NCI-H345 treated with DMSO at 0.1 percent for 48 hours (cell line): ENCODE measurements around the gene MEIG1.
"Not testable (repeated sequence)": the region's sequence is repeated elsewhere in the genome, so short reads cannot be mapped to it uniquely, and the experiment has no call there.

ENCODE experiments used
- DNase-seq: peaks from one replicate; lab custom pipeline; 2025; ENCODE audit not compliant: unreplicated experiment; lab: John Stamatoyannopoulos, UW

Gene MEIG1, protein sequence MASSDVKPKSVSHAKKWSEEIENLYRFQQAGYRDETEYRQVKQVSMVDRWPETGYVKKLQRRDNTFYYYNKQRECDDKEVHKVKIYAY

DNA sequence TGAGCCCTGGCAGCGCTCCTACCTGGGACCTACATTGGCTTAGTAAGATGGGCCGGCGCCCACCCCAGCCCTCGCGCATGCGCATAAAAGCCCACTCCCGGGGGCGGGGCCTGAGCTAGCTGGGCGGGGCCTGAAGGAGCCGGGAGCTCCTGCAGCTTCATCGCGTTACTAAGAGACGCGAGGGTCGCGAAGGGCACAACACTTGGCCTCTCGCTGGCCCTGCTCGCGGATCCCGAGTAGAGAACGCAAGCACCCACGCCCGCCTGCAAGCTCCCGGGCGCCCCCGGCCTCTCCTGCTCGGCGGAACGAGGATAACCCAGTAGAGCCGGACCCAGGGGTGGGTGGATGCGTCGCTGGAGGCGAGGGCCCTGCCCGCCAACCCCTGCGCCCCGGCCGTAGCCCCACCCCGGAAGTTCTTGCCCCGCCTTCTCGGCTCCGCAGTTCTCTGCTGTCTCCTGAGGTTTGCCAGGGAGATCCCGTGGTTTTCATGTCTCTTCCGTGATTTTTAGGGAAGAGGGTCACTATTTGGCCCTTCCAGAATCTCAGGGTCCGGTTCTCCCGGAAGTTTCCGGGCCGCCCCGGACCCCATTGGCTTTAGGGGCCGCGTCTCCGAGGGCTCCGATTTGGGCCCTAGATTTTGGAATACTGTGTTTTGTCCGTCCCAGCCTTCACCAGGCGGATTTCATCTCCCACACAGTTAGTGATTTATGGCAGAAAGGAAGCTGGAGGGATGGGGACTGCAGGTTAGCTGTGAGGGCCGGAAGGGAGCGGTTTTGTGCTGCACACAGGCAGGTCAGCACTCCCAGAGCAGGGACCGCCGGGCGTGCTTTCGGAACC lies at the start of gene MEIG1:
TSS of gene MEIG1 (plus strand) at position 168 of the 837 bp plus-strand sequence. CDS start 7,081 bp downstream, outside the sequence.
- peak; percentile 70 for DNase-seq

DNA sequence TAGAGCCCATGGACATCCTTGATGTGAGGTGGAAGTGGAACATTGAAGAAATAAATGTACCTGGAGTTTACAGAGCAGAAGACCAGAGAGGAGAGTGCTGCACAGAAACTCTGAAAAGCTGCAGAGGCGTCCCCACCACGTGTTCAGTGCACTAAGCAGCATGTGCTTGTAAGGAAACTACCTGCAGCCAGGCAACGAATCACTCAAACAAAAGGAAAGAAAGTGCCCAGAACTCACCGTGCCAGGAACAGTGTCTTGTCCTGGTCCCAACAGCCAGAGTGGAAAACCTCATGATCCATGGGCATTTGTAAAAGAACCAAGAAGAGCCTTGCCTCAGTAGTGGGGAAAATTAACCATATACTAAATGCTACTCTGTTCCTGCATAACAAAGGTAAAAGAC lies 48.2 kb upstream of the MEIG1 start:
- DNase-seq: no peak

DNA sequence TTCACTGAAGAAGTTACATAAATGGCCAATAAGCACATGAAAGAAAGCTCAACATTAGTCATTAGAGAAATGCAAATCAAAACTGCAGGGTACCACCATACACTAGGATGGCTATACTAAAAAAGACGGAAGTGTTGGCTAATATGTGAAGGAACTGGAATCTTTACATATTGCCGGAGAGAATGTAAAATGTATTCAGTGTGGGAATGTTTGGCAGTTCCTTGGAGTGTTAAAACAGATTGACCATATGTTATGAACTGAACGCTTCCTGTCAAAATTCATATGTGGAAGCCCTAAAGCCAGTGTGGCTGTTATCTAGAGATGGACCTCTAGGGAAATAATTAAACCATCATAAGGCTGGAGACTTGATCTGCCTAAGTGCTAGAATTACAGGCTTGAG lies 47.4 kb upstream of the MEIG1 start:
- no peak for DNase-seq

DNA sequence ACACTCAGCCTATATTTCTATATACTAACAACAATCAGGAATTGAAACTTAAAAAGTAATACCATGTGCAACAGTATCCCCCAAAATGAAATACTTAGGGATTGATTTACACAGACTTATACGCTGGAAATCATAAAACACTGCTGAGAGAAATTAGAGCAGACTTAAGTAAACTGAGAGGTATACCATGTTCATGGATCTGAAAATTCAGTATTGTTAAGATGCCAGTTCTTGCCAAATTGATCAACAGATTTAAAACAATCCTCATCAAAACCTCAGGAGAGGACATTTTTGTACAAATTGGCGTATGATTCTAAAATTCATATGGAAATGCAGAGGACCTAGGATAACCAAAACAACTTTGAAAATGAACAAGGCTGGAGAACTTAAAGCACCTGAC lies 42.6 kb upstream of the MEIG1 start:
- DNase-seq: no peak

DNA sequence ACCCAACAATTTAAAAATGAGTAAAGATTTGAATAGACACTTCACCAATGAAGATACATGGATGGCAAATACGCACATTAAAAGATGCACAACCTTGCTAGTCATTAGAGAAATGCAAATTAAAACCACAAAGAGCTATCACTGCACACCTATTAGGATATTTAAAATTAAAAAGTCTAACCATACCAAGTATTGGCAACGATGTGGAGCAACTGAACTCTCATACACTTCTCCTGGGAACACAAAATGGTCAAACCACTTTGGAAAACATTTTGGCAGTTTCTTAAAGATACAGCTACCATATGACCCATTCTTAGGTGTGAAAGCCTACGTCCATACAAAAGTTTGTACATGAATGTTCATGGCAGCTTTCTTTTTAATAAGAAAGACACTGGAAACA lies 41.4 kb upstream of the MEIG1 start:
- no peak for DNase-seq

DNA sequence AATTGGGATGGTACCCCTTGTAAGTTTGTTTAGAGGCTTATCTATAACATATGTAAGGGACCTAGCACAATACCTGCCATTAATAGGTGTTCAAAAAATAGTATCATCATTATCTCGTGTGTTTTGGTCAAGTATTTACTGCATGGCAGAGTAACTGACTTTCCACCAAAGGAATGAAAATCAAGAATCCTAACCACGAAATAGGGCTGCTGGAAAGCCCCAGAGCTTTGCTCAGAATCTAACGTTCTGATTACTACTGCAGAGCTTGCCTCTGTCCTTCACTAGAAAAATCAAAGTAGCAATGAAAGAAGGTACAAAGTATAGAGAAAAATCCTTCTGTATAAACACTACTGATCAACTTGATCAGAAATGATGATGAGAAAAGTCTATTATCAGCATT lies 40.2 kb upstream of the MEIG1 start:
- no peak for DNase-seq

DNA sequence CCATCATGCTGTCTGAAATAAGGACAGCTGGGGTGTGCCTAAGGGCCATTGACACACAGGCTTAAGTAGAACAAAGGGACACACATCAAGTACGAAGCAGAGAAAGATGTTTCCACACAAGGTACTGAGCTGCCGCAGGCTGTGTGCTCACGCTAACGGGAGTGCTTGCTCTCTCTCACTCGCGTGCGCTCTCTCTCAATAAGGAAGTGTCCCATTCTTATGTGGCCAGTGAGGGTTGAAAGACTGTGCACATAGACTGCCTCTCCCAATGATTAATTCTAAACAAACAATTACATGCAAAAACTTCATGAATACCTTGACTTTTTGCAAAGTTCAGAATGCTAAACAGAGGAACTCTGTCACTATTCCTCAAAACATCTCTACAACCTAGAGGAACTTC lies 35.2 kb upstream of the MEIG1 start:
- no peak for DNase-seq

DNA sequence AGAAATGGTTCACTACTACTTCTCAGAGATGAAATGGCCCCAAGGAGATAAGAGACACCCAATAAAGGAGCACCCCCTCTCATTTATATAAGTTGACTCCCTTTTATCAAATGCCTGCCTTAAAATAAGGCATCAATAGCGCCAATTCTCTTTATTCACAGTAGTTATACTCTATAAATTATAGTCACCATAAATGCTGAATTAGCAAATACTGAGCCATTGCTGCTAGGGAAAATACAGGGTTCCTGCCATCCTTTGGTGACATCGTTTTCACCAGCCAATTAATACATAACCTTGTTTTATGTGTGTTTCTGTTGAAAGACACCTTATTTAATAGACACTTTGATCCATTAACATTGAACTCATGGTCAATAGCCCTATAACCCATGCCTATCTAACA lies 33.9 kb upstream of the MEIG1 start:
- no peak for DNase-seq

DNA sequence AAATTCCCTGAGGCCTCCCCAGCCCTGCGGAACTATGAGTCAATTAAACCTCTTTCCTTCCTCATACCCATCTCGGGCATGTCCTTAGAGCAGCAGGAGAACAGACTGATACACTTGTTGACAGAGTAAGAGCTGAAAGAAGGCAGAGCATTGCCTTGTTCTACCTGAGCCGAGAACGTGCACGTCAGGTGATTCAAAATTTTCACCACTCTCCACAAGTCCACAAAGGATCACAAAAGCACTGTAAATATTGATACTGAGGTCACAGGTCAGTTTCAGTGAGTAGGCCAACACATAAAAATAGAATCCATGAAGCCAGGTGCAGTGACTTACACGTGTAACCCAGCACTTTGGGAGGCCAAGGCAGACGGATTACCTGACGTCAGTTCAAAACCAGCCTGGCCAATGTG lies 33.1 kb upstream of the MEIG1 start:
- DNase-seq: no peak

DNA sequence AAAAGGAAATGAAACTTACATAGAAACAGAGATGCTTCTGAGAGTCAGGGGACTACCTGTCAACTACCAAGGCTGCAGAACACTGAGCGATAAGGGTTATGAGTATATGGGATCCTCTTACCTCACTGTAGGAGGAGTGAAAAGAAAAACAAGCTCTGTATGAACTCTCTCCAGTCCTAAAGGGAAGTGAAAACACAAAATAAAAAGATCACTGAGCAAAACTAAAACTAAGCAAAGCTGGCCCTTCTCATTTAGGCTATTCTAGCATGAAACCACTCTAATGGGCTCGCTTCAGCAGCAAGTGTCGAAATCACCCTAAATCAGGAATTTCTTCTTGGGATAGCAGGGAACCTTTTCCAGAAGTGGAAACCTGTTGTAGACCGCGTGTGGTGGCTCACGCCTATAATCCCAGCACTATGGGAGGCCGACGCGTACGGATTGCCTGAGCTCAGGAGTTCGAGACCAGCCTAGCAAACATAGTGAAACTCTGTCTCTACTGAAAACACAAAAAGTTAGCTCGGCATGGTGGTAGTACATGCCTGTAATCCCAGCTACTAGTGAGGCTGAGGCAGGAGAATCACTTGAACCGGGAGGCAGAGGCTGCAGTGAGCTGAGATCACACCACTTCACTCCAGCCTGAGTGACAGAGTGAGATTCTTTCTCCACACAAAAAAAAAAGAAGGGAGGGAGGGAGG lies 32.3 kb upstream of the MEIG1 start:
- DNase-seq: no peak

DNA sequence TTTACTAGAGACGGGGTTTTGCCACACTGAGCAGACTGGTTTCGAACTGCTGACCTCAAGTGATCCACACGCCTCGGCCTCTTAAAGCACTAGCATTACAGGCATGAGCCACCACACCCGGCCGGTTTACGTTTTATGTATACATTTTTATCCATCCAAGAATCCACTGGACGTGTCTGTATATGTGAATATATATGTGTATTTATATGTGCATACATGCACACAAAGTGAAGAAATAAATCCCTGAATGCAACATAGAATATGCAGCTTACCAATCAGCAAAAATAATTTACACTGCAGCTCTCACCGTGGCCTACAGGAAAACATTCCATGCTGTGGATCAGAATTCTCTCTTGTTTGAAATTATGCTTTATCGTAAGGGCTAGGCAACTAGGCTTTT lies 28.6 kb upstream of the MEIG1 start:
- DNase-seq: no peak

DNA sequence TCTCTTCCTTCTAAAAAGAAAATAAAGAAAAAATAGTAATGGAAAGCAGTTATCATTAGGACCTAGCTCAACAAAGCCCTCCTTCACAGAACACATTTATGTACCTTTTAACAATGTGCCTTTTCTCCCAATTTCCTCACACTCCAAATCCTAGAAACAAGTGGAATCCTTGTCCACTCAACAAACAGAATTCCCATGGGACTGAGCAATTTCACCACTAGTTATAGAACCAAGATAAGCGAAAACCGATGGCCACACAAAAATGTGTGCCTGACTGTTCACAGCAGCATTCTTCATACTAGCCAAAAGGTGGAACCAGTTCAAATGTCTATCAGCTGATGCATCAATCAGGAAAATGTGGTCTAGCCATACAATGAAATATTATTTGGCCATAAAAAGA lies 22.6 kb upstream of the MEIG1 start:
- DNase-seq: no peak

DNA sequence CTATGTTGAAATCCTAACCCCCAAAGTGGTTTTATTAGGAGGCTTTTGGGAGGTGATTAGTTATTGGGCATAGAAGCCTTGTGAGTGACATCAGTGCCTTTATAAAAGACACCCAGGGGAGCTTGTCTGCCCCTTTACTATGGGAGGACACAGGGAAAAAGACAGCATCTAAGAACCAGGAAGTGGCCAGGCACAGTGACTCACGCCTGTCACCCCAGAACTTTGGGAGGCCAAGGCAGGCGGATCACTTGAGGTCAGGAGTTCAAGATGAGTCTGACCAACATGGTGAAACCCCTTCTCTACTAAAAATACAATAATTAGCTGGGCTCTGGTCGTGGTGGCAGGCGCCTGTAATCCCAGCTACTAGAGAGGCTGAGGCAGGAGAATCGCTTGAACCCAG lies 20.2 kb upstream of the MEIG1 start:
- not testable (repeated sequence) for DNase-seq

DNA sequence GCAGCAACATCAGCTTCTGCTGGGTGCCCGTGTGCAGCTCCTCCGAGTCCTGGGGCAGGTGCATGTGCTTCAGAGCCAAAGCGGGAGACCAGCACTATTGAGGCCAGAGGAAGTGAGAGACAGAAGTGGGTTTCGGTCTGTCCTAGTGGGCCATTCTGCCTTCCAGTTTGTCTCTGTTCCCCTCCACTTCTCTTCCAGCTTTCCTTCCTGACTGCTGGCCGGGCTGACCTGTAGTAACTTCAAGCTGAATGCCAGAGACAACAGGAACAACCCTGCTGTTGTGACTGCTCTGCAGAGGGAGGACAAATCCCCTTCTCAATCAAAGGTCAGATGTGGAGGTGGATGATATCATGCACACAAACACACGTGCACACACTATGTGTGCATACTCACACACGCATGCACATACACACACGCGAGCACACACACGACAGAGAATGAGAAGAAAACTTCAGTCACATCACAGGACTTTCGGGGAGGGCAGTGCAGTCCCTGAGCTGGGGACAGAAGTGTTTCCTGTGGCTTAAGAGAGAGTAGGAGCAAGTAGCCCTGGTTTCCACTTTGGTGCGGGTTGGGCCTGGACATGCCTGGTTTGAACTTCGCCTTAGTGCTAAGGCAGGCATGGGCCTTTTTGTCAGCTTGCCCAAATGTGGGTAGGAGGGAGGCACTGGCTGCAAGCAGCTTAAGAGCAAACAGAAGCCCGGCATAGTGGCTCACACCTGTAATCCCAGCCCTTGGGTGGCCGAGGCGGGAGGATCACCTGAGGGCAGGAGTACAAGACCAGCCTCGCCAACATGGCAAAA lies 16.8 kb upstream of the MEIG1 start:
- DNase-seq: not testable (repeated sequence)

DNA sequence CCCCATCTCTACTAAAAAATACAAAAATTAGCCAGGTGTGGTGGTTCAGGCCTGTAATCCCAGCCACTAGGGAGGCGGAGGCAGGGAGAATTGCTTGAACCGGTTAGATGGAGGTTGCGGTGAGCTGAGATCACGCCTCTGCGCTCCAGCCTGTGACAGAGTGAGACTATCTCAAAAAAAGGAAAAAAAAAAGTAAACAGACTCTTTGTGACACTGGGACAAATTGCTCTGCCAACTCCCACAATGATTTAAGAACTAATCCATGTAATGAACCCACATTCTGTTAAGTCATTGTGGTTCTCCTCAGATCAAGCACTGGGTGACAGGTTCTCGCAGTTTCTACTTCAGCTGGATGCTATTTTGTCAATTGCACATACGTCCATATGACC lies 16.2 kb upstream of the MEIG1 start:
- DNase-seq: not testable (repeated sequence)

DNA sequence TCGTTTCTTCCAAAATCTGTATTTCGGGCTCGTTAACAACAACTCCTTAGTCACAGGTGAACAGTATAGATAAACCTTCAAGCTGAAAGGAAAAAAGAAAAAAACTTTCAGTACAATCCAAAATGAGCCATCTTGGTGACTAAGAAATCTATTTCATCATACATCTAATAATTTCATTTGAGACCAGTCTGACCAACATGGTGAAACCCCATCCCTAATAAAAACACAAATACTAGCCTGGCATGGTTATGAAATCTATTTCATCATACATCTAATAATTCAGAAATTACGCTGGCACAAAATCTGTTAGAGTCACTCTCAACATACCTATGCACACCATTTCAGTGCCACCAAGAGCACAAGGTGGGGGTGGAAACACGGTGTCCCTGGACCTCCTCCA lies 14.1 kb upstream of the MEIG1 start:
- no peak for DNase-seq

DNA sequence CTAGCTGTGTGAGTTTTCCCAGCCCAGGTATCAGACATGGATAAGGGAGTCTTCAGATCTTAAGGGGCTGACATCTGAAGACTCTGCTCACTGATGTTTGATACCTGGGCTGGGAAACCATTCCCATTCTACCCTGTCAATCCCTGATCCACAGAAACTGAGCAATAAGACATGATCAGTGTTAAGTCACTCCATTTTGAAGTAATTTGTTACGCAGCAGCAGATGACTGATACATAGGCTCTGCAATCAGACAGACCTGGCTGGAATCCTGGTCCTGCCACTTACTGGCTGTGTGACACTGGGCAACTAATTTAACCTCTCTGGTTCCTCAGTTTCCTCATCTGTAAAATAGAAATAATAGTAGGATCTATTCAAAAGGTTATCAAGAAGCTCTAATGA lies 11.9 kb upstream of the MEIG1 start:
- no peak for DNase-seq

DNA sequence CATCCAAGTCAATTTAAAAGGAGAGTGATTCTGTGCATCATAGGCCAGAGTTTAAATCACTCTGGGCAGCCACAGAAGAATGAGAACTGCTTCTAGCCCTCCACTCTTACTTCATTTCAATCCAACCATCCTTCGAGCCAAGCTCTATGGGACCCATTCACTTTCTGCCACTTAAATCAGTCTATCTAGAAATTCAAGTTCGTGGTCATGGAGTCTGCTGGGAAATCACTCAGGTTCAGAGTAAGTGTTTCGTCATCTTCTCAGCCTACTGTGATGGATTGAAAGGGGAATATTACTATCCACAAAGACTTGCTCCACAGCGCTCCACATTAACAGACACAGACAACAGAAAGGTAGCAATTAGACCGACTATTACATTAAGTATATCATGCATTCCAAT lies 9.9 kb upstream of the MEIG1 start:
- no peak for DNase-seq

DNA sequence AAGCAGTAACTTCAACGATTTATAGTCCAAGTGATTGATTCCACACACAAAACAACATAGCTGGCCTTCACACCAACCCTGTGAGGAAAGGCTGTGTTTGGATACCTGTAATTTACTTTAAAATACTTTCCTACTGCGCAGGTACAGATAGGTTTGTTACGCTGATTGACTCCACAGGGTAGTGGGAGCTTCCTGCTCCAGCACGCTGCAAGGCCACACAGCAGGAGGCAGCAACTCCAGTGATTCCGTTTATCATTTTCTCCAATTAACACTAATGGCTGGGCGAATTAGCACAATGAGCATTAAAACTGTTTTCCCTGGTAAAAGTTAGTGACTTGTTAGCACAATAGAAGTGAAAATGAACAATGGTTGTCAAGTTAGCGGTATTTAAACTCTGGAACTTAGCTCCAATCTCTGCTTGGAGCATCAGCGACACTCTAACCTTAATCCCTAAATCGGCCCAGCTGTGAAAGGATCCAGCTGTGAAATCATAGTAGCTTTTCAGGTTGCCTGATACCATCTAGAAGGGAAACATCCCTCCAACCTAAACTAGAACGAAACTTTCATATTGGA lies 6.3 kb upstream of the MEIG1 start:
- DNase-seq: no peak

DNA sequence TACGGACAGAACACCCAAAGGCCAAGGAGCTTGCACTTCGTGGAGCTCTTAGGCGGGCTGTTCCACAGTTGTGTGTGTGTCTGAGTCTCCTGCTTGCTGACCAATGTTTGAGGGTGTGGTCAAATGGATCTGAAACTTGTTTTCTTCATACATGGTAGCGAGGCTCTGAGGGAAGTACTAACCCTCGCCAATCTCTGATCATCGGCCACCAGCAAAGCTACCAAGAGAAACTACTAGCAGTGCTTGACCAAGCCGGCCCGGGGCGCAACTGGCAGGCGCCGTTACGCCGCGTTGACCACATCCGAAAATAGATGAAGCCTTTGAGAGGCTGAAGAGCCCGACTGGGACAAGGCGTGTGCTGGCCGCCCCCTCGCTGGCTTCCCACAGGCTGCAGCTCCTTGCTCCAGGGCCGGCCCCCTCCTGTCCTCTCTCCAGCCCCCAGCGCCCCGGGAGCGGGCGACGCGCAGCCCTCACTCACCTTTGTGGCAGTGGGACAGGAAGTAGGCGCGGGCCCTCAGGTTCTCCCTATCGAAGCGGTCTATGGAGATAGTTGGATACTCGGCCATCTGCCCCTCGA lies 5.7 kb upstream of the MEIG1 start:
- peak; percentile 7 for DNase-seq
